A549 treated with RU486 at 1 μM for 4 hours (cell line): ENCODE measurements around the gene TNFSF11. TPM values are rescaled to one million over a fixed set of nuclear protein-coding genes. Genes with fewer than 3 reads are reported as not detected.

Experiments used
- total RNA-seq: library from RNA; stranded (reverse); fragments of 200-300 nt; extraction: Qiagen RNA extraction; gene quantifications from 5 replicates; pipeline ENCODE4 v1.2.3, GENCODE V29; 2022; ENCODE audit warnings: low read depth

Gene TNFSF11
- total RNA-seq: not detected in 5 replicates

GRCh38 chr13:42574011-42574410, at the start of gene TNFSF11:
Gene TNFSF11 (plus strand): TSS chr13:42574152. CDS start chr13:42574304, 152 bp downstream.

Other genes with a start within 250 kb of the TNFSF11 start
- not detected in 5 replicates for gene FAM216B, start 207.4 kb downstream of the TNFSF11 start, total RNA-seq